Stimulated activated CD4-positive, alpha-beta T cell treated with anti-CD3 and anti-CD28 coated beads, Interleukin-4, amount 100 ng/mL, for 4 hours (primary cell): ENCODE data around the gene LIX1L.
A peak's percentile ranks its signal among the peaks of the same experiment; 100 is the strongest.

ENCODE experiments used
- DNase-seq, 2 experiments: peaks; one replicate each; pipeline ENCODE4 v3.0.0-alpha.2; 2020

LIX1L gene

DNA sequence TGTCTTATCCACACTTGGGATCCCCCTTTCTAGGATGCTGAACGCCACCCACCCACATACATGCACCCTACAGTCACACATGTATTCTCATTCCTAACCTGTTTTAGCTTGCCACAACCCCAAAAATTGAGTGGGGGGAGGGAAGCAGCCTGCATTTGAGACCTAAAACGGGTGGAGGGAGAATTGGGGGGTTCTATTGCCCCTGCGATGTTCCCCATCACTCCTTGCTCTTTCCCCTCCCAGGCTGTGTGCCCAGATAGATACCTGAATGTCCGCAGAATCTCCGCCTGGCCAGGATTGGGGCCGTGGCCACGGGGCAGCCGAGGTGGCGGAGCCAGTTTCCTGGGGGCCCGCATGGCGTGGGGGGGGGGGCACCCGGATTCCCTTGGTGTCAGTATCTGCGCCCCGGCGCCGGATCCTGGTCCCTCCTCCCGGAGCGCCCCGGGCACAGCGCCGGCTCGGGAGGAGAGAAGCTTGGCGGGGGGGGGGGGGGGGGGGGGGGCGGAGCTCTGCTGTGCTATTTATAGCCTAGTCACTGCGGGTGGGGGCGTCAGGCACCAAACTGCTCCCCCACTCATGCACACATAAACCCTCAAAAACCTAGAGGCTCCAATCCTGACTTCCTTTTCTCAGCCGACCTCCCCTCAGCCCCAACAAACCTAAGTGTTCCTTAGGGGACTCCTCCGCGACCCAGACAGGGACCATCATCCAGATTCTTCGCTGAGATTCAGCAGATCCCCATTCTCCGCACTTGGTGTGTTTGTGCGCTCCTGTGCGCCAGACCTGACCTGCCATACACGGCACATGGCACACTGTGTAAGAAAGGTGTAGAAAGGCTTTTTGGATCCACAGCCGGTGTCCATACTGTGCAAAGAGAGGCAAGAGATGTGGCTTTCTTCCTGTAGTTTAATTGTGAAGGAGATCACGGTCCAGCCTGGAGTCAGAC, 4.6 kb upstream of the LIX1L start:
- DNase-seq: peak; percentile 31 to 43

DNA sequence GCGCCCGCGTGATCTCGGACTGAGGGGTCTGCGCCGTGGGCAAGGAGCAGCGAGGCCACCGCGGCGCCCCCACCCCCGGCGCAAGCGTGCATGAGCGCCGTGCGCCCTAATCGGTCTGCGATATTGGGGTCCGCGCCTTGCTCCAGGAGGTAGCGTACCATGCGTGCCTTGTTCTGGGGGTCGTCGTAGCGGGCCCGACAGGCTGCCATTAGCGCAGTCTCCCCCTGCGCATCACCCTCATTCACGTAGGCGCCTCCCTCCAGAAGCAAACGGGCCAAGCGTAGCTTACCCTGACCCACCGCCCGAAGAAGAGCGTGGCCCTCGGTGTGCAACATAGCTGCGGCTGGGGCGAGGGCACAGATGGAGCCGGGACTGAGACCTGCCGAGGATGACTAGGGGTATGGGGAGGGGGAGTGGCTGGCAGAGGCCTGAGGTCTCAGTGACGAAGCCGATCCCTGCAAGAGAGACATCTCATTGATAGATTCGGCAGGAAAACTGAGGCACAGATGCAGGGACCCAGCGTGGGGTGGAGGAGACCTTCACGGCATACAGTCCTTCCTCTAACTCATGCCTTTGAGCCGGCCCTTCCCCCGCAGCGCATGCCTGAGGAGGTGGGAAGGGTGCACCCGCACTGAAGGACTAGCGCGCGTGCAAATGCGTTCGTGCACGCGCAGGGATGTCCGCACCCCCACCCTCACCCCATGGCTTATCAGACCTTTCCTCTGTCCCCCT, 3.8 kb upstream of the LIX1L start:
- DNase-seq: peak; percentile 47 to 59

DNA sequence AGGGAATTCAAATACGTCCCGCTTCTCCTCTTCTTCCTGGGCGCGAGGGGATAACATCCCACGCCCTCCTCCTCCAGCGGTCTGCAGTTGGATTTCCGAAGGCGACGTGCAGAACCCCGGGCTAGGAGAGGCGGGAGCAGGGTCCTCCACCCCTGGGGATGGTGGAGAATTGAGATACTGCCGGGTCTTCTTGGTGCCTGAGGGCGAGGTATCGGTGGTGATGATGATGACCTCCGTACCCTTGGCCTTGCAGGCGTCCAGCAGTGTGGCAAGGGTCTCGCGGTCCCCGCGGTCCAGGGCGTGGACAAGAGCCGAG, 3.2 kb upstream of the LIX1L start:
- no peak for DNase-seq

GRCh38 chr1:145960468-145961108, 2.8 kb upstream of the LIX1L start:
- DNase-seq: peak; percentile 34 to 43

DNA sequence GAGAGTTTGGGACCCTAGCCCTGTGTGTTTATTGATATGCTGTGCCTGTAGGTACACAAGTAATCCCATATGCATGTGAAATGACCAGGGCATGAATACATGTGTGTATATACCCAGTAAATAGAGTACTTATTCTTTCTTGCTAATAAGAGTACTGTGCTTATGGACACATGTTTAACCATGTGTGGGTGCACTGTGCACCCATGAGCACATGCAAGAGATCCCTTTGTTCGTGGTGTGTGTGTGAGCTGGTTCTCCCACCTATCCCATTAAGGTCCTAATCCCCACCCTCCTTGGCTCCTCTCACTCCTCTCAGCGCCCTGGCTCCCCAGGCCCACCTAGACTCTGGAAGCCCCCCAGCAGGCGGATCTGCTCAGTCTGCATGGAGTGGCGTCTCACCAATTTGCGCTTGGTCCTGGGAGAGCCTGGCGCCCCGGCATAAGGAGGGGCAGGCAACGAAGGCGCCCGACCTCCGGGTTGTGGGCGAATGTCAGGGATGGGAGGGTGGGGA, 2.2 kb upstream of the LIX1L start:
- DNase-seq: no peak

DNA sequence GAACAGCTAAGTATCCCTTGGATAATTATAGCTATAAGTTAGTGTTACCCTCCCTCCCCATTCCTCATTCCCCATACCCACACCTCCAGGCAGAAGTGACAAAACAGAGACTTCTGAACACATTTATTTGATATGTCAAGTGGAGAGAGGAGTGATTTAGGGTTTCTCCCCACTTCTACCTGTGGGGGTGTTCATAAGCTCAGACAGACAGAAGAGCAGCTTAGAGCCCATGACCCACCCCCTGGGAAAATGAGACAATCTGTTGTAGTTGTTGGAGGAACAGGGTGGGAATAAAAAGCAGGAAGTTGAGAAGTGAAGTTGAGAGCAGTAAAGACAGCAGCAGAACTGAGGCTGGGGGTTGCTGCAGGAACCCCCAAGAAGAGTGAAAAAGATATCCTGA, 1.5 kb upstream of the LIX1L start:
- DNase-seq: no peak

- no peak for DNase-seq
These were observed 917 bp upstream of the LIX1L start for GRCh38 chr1:145958734-145959133.

DNA sequence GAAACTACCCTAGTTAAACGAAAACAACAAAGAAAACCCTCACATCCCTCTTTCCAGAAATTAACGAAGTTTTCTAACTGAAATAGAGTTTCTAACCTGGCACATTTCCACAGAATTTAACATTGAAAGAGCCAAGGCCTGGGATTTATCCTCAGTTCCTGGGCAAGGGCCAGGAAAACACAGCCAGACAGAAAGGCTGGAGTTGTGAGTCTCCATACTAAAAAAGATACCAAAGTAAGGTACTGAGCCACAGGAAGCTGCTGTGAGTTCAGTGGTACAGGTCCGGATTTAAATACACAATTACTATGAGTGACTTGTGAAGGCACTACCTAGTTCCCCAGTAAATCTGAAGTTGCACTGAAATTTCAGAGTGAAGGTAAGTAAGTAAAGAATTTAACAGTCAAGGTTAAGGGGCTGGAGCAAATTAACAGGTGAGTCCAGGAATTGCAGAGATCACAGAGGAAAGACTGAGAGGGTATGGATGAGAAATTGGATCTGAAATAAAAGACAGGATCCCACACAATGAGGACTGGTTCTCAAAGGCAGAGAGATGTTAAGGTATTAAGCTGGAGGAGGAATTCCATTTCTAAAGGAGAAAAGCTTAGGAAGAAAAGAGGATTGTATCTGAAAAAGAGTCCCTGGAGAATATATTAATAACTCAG, 905 bp downstream of the LIX1L start:
- no peak for DNase-seq

- no peak for DNase-seq
These were observed 1.5 kb downstream of the LIX1L start for GRCh38 chr1:145956361-145956760.

GRCh38 chr1:145955436-145955835, 2.4 kb downstream of the LIX1L start:
- DNase-seq: no peak

- DNase-seq: no peak
These were observed 4.0 kb downstream of the LIX1L start for GRCh38 chr1:145953861-145954260.

DNA sequence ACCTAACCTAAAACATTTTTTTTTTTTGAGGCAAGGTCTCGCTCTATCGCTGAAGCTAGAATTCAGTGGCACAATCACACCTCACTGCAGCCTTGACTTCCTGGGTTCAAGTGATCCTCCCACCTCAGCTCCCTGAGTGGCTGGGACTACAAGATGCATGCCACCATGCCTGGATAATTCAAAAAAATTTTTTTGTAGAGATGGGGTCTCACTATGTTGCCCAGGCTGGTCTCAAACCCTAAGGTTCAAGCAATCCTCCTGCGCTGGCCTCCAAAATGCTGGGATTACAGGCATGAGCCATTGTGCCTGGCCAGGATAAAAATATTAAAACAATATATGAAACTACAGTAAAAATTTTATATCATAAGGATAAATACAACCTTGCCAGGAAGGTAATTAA, 4.9 kb downstream of the LIX1L start:
- no peak for DNase-seq

- DNase-seq: no peak
These were observed 6.3 kb downstream of the LIX1L start for GRCh38 chr1:145951526-145951925.

GRCh38 chr1:145949219-145949618, 8.6 kb downstream of the LIX1L start:
- DNase-seq: no peak

DNA sequence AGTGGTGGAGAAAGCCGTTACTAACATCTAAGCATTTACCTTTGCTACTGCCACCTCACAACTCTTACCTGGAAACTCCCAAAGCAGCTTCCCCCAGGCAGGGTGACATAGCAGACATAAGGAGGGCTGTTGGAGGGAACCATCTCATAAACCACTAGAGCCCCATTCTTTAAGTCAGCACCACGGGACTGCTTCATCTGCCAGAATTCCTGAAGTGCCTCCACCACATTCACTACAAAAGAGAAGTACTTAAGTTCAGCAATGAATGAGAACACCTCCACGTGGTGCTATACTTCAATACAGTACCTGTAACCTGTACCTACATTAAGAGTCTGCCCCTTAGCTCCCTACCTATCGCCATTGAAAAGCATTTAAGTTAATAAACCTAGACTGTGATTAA, 10.3 kb downstream of the LIX1L start:
- no peak for DNase-seq

- DNase-seq: no peak
These were observed 11.3 kb downstream of the LIX1L start for GRCh38 chr1:145946477-145946986.

- no peak for DNase-seq
These were observed 13.3 kb downstream of the LIX1L start for GRCh38 chr1:145944532-145944931.

- DNase-seq: no peak
These were observed 14.9 kb downstream of the LIX1L start for GRCh38 chr1:145942871-145943270.

DNA sequence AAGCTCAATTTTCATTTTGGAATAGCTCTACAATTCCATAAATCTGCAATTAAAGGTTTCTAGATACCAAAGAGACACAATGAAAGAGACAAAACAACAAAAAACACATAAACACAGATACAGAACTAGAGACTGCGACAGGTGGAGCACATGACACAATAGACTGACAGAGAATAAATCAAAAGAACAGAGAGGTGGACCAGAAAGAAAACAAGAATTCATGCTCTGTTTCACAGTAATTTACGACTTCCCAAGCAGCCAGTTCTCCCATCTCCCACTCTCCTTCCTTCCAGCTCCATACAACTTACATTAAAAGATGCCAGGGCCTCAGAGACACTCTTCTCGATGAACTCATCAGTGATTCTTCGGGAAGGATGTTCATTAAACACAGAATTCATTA, 15.4 kb downstream of the LIX1L start:
- no peak for DNase-seq

GRCh38 chr1:145937436-145937835, 20.4 kb downstream of the LIX1L start:
- DNase-seq: no peak

DNA sequence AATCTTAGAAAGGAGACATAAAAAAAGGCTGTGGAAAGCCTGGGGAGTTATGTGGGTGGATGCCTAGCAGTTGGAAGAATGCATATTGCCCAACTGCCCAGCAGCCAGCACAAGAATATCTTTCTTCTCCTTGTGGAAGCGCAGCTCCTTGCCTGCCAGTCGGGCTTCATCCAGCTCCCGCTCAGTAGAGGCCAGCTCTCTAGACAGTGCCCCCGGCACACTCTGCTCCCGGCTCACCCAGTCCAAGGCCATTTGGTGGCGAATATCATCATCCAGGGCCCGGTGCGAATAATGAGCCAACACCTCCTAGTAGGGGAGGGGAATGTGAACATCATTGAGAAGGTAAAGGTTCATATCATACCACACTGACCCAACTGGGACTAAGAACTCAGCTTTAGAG, 21.6 kb downstream of the LIX1L start:
- no peak for DNase-seq

DNA sequence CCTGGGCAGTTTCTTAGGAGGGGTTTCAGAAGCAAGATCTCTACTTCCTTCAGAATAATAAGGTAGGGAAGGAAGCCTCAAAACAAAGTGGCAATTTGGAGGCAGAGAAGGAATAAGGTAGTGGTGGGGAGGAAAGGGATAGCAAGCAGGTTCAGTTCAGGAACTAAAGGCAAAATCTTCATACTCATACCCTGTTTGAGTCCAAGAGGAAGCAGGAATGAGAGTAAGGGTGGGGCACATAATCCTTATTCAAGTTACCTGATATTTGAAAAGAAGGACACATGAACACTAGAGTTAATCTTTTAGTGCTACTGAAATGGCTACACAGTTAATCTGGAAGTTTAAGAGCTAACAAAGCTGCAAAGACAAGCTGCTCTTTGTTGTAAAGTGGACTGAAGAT, 22.1 kb downstream of the LIX1L start:
- no peak for DNase-seq

- peak in 1 of 2 experiments; percentile 16 for DNase-seq
These were observed 25.3 kb downstream of the LIX1L start for GRCh38 chr1:145932522-145933009.
